ENCODE measurements around the gene NAV1.

The NAV1 gene

GRCh38 chr1:201559679-201560162 lies 20.8 kb downstream of the NAV1 start:
- H3K4me3 ChIP-seq (ENCODE audit: low read length), result no peak overlapping the region
- DNase-seq (ENCODE audit: low read depth, low spot score), result peak; percentile 80

- no peak overlapping the region for H3K4me3 ChIP-seq (ENCODE audit: low read length)
- no peak for DNase-seq (ENCODE audit: low read depth, low spot score)
These were observed 21.6 kb downstream of the NAV1 start for GRCh38 chr1:201560328-201561194.

- H3K4me3 ChIP-seq (ENCODE audit: low read length), result no peak overlapping the region
- peak; percentile 36 for DNase-seq (ENCODE audit: low read depth, low spot score)
These were observed 22.3 kb downstream of the NAV1 start for GRCh38 chr1:201561195-201561564.

- no peak for DNase-seq (ENCODE audit: low read depth, low spot score)
- no peak overlapping the region for H3K4me3 ChIP-seq (ENCODE audit: low read length)
These were observed 22.7 kb downstream of the NAV1 start for GRCh38 chr1:201561601-201562000.

GRCh38 chr1:201562257-201562656 lies 23.3 kb downstream of the NAV1 start:
- H3K4me3 ChIP-seq (ENCODE audit: low read length), result no peak overlapping the region
- no peak for DNase-seq (ENCODE audit: low read depth, low spot score)

GRCh38 chr1:201562659-201563405 lies 23.9 kb downstream of the NAV1 start:
- DNase-seq (ENCODE audit: low read depth, low spot score), result no peak
- H3K4me3 ChIP-seq (ENCODE audit: low read length), result no peak overlapping the region

GRCh38 chr1:201563406-201563780 lies 24.5 kb downstream of the NAV1 start:
- H3K4me3 ChIP-seq (ENCODE audit: low read length), result no peak overlapping the region
- DNase-seq (ENCODE audit: low read depth, low spot score), result no peak

- DNase-seq (ENCODE audit: low read depth, low spot score), result no peak
- no peak overlapping the region for H3K4me3 ChIP-seq (ENCODE audit: low read length)
These were observed 25.0 kb downstream of the NAV1 start for GRCh38 chr1:201563941-201564340.

- DNase-seq (ENCODE audit: low read depth, low spot score), result no peak
These were observed 26.2 kb downstream of the NAV1 start for GRCh38 chr1:201565024-201565730.

GRCh38 chr1:201565771-201566528 lies 27.0 kb downstream of the NAV1 start:
- no peak overlapping the region for H3K4me3 ChIP-seq (ENCODE audit: low read length)
- DNase-seq (ENCODE audit: low read depth, low spot score), result no peak

More at GRCh38 chr1:201565024-201565730, 26.2 kb downstream of the NAV1 start:
- no peak overlapping the region for H3K4me3 ChIP-seq (ENCODE audit: low read length)

- DNase-seq (ENCODE audit: low read depth, low spot score), result no peak
These were observed 27.5 kb downstream of the NAV1 start for GRCh38 chr1:201566529-201566823.

GRCh38 chr1:201566933-201567801 lies 28.2 kb downstream of the NAV1 start:
- DNase-seq (ENCODE audit: low read depth, low spot score), result no peak
- H3K4me3 ChIP-seq (ENCODE audit: low read length), result no peak overlapping the region

More at GRCh38 chr1:201566529-201566823, 27.5 kb downstream of the NAV1 start:
- no peak overlapping the region for H3K4me3 ChIP-seq (ENCODE audit: low read length)

GRCh38 chr1:201568265-201568664 lies 29.3 kb downstream of the NAV1 start:
- no peak overlapping the region for H3K4me3 ChIP-seq (ENCODE audit: low read length)
- no peak for DNase-seq (ENCODE audit: low read depth, low spot score)

GRCh38 chr1:201568859-201569294 lies 29.9 kb downstream of the NAV1 start:
- DNase-seq (ENCODE audit: low read depth, low spot score), result no peak
- no peak overlapping the region for H3K4me3 ChIP-seq (ENCODE audit: low read length)

- DNase-seq (ENCODE audit: low read depth, low spot score), result no peak
- H3K4me3 ChIP-seq (ENCODE audit: low read length), result no peak overlapping the region
These were observed 31.4 kb downstream of the NAV1 start for GRCh38 chr1:201570181-201570885.

GRCh38 chr1:201570886-201571624 lies 32.1 kb downstream of the NAV1 start:
- no peak overlapping the region for H3K4me3 ChIP-seq (ENCODE audit: low read length)
- DNase-seq (ENCODE audit: low read depth, low spot score), result no peak

- no peak for DNase-seq (ENCODE audit: low read depth, low spot score)
- no peak overlapping the region for H3K4me3 ChIP-seq (ENCODE audit: low read length)
These were observed 34.1 kb downstream of the NAV1 start for GRCh38 chr1:201573030-201573429.

Measured in Jurkat, Clone E6-1 (cell line).